ENCODE measurements around the gene MSH3. TPM values are rescaled to one million over a fixed set of nuclear protein-coding genes. Genes with fewer than 3 reads are reported as not detected.

The MSH3 gene
- polyA plus RNA-seq, 1 of the 3 experiments (the other 2 are of a cell fraction): 3.5 TPM

DNA sequence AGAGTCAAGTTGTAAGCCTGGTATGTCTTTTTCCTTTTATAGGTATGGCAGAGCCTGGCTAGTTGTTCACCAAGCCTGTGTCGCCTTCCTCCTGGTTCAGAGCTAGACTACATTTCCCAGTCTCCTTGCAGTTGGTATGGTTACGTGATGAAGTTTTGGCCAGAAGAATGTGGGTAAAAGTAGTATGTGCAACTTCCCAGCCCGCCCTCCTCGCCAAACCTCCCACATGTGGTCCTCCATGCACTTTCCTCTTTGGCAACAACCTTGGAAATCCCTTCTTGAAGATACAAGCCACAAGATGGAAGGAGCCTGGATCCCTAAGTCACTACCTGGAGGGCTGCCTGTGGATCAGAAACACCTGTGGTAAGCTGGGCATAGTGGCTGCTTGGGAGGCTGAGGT, 36.0 kb upstream of the MSH3 start:
- no peaks in the 10 kb centered on the region for H3K79me2 ChIP-seq (ENCODE audit: insufficient read depth)
- ChIA-PET CTCF (no interaction called here), POLR2A (no interaction called here)

More for the DNA sequence above, 36.0 kb upstream of the MSH3 start:
- Histone ChIP-seq H3K4me3 (ENCODE audit: low read depth in 2 of 2, low read length in 1 of 2) (no peak overlapping the region), H3K9me3 (no peaks in the 10 kb centered on the region), H3K27ac (ENCODE audit: low read depth in 2 of 2, low read length in 1 of 2) (no peak overlapping the region), H3K9ac (no peak overlapping the region), H3K36me3 (replicated peaks in 1 of 2; ENCODE audit: control insufficient read depth in 1 of 2, insufficient read depth in 2 of 2, low read length in 1 of 2) (no peaks in the 10 kb centered on the region), H3F3A (replicated peaks; ENCODE audit: insufficient read depth) (no peaks in the 10 kb centered on the region), H3K27me3 (ENCODE audit: insufficient read depth) (no peaks in the 10 kb centered on the region), H3K4me1 (ENCODE audit: control insufficient read depth in 1 of 2, insufficient read depth in 2 of 2, low read depth in 1 of 2, low read length in 1 of 2) (peaks cover 0 to 6% of the 10 kb centered on the region in 2 experiments; a peak in 1 of 4 replicates), H4K20me1 (ENCODE audit: insufficient read depth) (no peaks in the 10 kb centered on the region), H2AFZ (ENCODE audit: low read depth) (no peak overlapping the region), H3K9me2 (no peaks in the 10 kb centered on the region), H3K4me2 (no peak overlapping the region)
- DNase-seq: no peak
- no peak for TF ChIP-seq MEF2A (IDR thresholded peaks at IDR 0.05; ENCODE audit: borderline replicate concordance, low read depth)
- TF ChIP-seq, protein P1, sequence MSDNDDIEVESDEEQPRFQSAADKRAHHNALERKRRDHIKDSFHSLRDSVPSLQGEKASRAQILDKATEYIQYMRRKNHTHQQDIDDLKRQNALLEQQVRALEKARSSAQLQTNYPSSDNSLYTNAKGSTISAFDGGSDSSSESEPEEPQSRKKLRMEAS (IDR thresholded peaks at IDR 0.05; ENCODE audit: low read depth): no peak
- TF ChIP-seq TCF12 (IDR thresholded peaks at IDR 0.05): no peak
- TF ChIP-seq NFIC (IDR thresholded peaks at IDR 0.05; ENCODE audit: borderline replicate concordance): no peak
- TF ChIP-seq, protein P2, sequence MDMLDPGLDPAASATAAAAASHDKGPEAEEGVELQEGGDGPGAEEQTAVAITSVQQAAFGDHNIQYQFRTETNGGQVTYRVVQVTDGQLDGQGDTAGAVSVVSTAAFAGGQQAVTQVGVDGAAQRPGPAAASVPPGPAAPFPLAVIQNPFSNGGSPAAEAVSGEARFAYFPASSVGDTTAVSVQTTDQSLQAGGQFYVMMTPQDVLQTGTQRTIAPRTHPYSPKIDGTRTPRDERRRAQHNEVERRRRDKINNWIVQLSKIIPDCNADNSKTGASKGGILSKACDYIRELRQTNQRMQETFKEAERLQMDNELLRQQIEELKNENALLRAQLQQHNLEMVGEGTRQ (IDR thresholded peaks at IDR 0.05; ENCODE audit: borderline replicate concordance, low read depth, low read length): no peak
- TF ChIP-seq, protein P3, sequence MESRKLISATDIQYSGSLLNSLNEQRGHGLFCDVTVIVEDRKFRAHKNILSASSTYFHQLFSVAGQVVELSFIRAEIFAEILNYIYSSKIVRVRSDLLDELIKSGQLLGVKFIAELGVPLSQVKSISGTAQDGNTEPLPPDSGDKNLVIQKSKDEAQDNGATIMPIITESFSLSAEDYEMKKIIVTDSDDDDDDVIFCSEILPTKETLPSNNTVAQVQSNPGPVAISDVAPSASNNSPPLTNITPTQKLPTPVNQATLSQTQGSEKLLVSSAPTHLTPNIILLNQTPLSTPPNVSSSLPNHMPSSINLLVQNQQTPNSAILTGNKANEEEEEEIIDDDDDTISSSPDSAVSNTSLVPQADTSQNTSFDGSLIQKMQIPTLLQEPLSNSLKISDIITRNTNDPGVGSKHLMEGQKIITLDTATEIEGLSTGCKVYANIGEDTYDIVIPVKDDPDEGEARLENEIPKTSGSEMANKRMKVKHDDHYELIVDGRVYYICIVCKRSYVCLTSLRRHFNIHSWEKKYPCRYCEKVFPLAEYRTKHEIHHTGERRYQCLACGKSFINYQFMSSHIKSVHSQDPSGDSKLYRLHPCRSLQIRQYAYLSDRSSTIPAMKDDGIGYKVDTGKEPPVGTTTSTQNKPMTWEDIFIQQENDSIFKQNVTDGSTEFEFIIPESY (IDR thresholded peaks at IDR 0.05; ENCODE audit: borderline replicate concordance, low read depth): no peak
- TF ChIP-seq, protein P4, sequence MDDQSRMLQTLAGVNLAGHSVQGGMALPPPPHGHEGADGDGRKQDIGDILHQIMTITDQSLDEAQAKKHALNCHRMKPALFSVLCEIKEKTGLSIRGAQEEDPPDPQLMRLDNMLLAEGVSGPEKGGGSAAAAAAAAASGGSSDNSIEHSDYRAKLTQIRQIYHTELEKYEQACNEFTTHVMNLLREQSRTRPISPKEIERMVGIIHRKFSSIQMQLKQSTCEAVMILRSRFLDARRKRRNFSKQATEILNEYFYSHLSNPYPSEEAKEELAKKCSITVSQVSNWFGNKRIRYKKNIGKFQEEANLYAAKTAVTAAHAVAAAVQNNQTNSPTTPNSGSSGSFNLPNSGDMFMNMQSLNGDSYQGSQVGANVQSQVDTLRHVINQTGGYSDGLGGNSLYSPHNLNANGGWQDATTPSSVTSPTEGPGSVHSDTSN (IDR thresholded peaks at IDR 0.05): no peak
- TF ChIP-seq, protein P5, sequence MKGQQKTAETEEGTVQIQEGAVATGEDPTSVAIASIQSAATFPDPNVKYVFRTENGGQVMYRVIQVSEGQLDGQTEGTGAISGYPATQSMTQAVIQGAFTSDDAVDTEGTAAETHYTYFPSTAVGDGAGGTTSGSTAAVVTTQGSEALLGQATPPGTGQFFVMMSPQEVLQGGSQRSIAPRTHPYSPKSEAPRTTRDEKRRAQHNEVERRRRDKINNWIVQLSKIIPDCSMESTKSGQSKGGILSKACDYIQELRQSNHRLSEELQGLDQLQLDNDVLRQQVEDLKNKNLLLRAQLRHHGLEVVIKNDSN (IDR thresholded peaks at IDR 0.05; ENCODE audit: borderline replicate concordance, low read depth): no peak
- TF ChIP-seq FOXJ3 (CRISPR knock-in tag; IDR thresholded peaks at IDR 0.05): no peak
- TF ChIP-seq FOSL2 (IDR thresholded peaks at IDR 0.05; ENCODE audit: borderline replicate concordance, low read depth): no peak
- TF ChIP-seq, protein P6, sequence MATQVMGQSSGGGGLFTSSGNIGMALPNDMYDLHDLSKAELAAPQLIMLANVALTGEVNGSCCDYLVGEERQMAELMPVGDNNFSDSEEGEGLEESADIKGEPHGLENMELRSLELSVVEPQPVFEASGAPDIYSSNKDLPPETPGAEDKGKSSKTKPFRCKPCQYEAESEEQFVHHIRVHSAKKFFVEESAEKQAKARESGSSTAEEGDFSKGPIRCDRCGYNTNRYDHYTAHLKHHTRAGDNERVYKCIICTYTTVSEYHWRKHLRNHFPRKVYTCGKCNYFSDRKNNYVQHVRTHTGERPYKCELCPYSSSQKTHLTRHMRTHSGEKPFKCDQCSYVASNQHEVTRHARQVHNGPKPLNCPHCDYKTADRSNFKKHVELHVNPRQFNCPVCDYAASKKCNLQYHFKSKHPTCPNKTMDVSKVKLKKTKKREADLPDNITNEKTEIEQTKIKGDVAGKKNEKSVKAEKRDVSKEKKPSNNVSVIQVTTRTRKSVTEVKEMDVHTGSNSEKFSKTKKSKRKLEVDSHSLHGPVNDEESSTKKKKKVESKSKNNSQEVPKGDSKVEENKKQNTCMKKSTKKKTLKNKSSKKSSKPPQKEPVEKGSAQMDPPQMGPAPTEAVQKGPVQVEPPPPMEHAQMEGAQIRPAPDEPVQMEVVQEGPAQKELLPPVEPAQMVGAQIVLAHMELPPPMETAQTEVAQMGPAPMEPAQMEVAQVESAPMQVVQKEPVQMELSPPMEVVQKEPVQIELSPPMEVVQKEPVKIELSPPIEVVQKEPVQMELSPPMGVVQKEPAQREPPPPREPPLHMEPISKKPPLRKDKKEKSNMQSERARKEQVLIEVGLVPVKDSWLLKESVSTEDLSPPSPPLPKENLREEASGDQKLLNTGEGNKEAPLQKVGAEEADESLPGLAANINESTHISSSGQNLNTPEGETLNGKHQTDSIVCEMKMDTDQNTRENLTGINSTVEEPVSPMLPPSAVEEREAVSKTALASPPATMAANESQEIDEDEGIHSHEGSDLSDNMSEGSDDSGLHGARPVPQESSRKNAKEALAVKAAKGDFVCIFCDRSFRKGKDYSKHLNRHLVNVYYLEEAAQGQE (IDR thresholded peaks at IDR 0.05; ENCODE audit: low read depth, low read length): no peak
- 97% methylated on average over 4 of the region's 4 CpGs for WGBS (ENCODE audit: low lambda C conversion rate)
